Calu3 (cell line): ENCODE data around the gene C16orf87. TPM values are rescaled to one million over a fixed set of nuclear protein-coding genes. Genes with fewer than 3 reads are reported as not detected.

ENCODE experiments used
- BruUV-seq: library from RNA; stranded (reverse); fragments of 400-500 nt; replicated peaks from 2 replicates; lab custom pipeline; 2021; lab: Mats Ljungman, UMichigan
- CTCF ChIA-PET: fragments of 300-600 bp; sonication (Branson Sonifier 250); formaldehyde crosslinking; loops from one replicate; lab custom pipeline; 2022; ENCODE audit warnings: antibody characterized with exemption; lab: Charles Lee
- DNase-seq: peaks from one replicate; pipeline ENCODE4 v3.0.0; 2022
- H3K27ac Mint-ChIP-seq: one replicate; pipeline ENCODE4 v1.8.0; 2022; ENCODE audit warnings: mixed read lengths; ENCODE audit not compliant: unreplicated experiment
- H3K27me3 Mint-ChIP-seq: one replicate; pipeline ENCODE4 v1.8.0; 2022; ENCODE audit warnings: mixed read lengths; ENCODE audit not compliant: unreplicated experiment
- H3K36me3 Mint-ChIP-seq: one replicate; pipeline ENCODE4 v1.8.0; 2022; ENCODE audit warnings: mild to moderate bottlenecking, moderate library complexity, mixed read lengths; ENCODE audit not compliant: insufficient read depth, unreplicated experiment
- H3K4me1 Mint-ChIP-seq: one replicate; pipeline ENCODE4 v1.8.0; 2022; ENCODE audit warnings: mild to moderate bottlenecking, low read depth, mixed read lengths; ENCODE audit not compliant: unreplicated experiment
- H3K4me3 Mint-ChIP-seq: one replicate; pipeline ENCODE4 v1.8.0; 2022; ENCODE audit warnings: mild to moderate bottlenecking, low read depth, moderate library complexity, mixed read lengths; ENCODE audit not compliant: unreplicated experiment
- H3K9me3 Mint-ChIP-seq: one replicate; pipeline ENCODE4 v1.8.0; 2022; ENCODE audit warnings: low read depth, mixed read lengths; ENCODE audit not compliant: unreplicated experiment
- intact Hi-C: fragments of 100-400 bp; cut with micrococcal nuclease; formaldehyde crosslinking; loops from one replicate; pipeline ENCODE4 v1.10.0; 2022; ENCODE audit not compliant: unreplicated experiment
- total RNA-seq: library from RNA; stranded (reverse); gene quantifications from 2 replicates; pipeline ENCODE4 v1.2.3, GENCODE V29; 2022
- TF ChIP-seq, protein P1 (sequence below): fragments of 200-600 bp; IDR thresholded peaks from one replicate; pipeline ENCODE4 v1.8.0; 2022; ENCODE audit warnings: antibody characterized with exemption; ENCODE audit not compliant: unreplicated experiment

Gene C16orf87
- total RNA-seq, 1 experiment from 2014 or later = 11.6 TPM

DNA sequence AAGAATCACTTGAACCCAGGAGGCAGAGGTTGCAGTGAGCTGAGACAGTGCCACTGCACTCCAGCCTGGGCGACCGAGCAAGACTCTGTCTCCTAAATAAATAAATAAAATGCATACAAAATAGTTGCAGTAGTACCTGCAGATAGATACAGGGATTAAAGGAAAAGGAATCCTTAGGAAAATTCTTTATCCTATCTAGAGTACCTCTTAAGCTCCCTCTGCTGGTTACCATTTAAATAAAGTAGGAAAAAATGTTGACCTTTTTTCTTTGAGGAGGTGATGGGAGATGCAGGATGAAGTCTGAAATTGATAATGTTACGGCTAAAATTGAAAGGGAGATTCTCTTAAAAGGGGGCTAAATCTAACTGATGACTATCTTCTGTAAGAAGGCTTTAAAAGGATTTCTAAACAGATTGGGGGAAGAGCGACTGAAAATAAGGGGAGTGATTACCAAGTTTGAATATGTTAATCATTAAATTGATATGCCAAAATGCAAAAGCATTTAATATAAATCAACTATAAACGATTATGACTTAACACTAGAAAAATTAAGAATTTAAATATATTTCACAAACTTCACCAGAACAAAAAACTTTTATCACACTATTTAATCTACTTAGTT is 29.4 kb downstream of the C16orf87 start:
- H3K27ac Mint-ChIP-seq = peak overlapping the region; percentile 1
- BruUV-seq = no TSS peak
- CTCF ChIA-PET = interaction anchor here (0.6 to 1.4 kb wide), 10 partner anchors 8 to 1330 kb away, joined by 3 to 8 read pairs (median 3); partner anchors contain the start of gene GPT2
- DNase-seq = no peak
- no peaks in the 10 kb centered on the region for H3K27me3 Mint-ChIP-seq
- no peak overlapping the region for H3K4me3 Mint-ChIP-seq
- TF ChIP-seq, protein P1, sequence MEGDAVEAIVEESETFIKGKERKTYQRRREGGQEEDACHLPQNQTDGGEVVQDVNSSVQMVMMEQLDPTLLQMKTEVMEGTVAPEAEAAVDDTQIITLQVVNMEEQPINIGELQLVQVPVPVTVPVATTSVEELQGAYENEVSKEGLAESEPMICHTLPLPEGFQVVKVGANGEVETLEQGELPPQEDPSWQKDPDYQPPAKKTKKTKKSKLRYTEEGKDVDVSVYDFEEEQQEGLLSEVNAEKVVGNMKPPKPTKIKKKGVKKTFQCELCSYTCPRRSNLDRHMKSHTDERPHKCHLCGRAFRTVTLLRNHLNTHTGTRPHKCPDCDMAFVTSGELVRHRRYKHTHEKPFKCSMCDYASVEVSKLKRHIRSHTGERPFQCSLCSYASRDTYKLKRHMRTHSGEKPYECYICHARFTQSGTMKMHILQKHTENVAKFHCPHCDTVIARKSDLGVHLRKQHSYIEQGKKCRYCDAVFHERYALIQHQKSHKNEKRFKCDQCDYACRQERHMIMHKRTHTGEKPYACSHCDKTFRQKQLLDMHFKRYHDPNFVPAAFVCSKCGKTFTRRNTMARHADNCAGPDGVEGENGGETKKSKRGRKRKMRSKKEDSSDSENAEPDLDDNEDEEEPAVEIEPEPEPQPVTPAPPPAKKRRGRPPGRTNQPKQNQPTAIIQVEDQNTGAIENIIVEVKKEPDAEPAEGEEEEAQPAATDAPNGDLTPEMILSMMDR = peak; percentile 38
- H3K4me1 Mint-ChIP-seq = peaks cover 8% of the 10 kb centered on the region
- H3K36me3 Mint-ChIP-seq = no peaks in the 10 kb centered on the region
- H3K9me3 Mint-ChIP-seq = no peaks in the 10 kb centered on the region
- intact Hi-C loops = loop anchor here (1.0 to 5.0 kb wide), 2 partner anchors 114 to 128 kb away; partner anchors contain the start of genes ORC6 and VPS35

- no TSS peak for BruUV-seq
- DNase-seq = no peak
- Mint-ChIP-seq H3K36me3 (no peaks in the 10 kb centered on the region), H3K4me1 (peaks cover 8% of the 10 kb centered on the region), H3K27ac (no peak overlapping the region), H3K4me3 (no peak overlapping the region), H3K9me3 (no peaks in the 10 kb centered on the region), H3K27me3 (no peaks in the 10 kb centered on the region)
- TF ChIP-seq, protein P1 = no peak
- intact Hi-C loops = loop anchor here (5.0 kb wide), 1 partner anchor 113 kb away; the partner anchor contains the start of genes ORC6 and VPS35
- CTCF ChIA-PET = interaction anchor here (0.7 to 1.4 kb wide), 3 partner anchors 9 to 54 kb away, joined by 3 to 5 read pairs (median 5); no protein-coding TSS in a partner anchor
Measured at GRCh38 chr16:46800494-46800893, 30.5 kb downstream of the C16orf87 start.

DNA sequence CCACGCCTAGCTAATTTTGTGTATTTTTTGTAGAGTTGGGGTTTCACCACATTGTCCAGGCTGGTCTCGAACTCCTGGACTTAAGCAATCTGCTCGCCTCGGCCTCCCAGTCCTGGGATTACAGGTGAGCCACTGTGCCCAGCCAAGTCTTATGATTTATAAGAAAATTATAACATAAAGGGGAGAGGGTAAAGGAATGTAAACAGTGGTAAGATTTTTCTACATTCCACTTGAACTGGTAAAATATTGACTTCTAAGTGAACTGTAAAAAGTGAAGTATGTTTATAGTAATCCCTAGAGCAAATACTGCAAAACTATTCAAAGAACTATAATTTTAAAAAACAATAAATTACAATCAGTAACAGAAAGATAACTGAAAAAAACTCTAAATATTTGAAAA is 33.5 kb downstream of the C16orf87 start:
- no TSS peak for BruUV-seq
- Mint-ChIP-seq H3K27me3 (no peaks in the 10 kb centered on the region), H3K4me1 (peaks cover 8% of the 10 kb centered on the region), H3K27ac (no peak overlapping the region), H3K36me3 (no peaks in the 10 kb centered on the region), H3K4me3 (no peak overlapping the region), H3K9me3 (peaks cover 11% of the 10 kb centered on the region)
- TF ChIP-seq, protein P1 = no peak
- DNase-seq = no peak
- intact Hi-C loops = no loop called here
- CTCF ChIA-PET = no interaction called here

DNA sequence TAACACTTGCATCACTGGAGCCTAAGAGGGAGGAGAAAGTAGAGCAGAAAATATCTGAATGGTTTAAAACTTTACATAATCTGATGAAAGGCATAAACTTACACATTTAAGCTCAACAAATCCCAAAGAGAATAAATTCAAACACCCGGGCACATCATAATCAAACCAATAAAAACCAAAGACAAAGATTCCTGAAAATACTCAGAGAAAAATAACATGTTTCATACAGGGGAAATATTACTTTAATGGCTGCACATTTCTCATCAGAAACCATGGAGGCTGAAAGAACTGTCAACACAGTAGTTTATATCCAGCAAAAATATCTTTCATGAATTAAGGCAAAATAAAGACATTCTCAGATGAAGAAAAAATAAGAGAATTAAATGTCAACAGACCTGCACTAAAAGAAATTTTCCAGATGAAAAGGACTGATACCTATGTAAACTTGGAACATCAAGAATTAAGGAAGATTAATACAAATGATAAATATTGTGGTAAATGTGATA is 34.2 kb downstream of the C16orf87 start:
- intact Hi-C loops = no loop called here
- no peak overlapping the region for H3K27ac Mint-ChIP-seq
- H3K36me3 Mint-ChIP-seq = no peaks in the 10 kb centered on the region
- DNase-seq = no peak
- TF ChIP-seq, protein P1 = no peak
- CTCF ChIA-PET = no interaction called here
- BruUV-seq = no TSS peak
- peaks cover 7% of the 10 kb centered on the region for H3K4me1 Mint-ChIP-seq
- no peaks in the 10 kb centered on the region for H3K27me3 Mint-ChIP-seq
- peaks cover 11% of the 10 kb centered on the region for H3K9me3 Mint-ChIP-seq
- no peak overlapping the region for H3K4me3 Mint-ChIP-seq
